SK-N-SH treated with all-trans-retinoic acid at 6 μM for 48 hours (cell line): ENCODE data around the gene FAT4.

Experiments used
- ARNTL ChIP-seq: fragments of 450-650 bp; formaldehyde crosslinking; IDR thresholded peaks from 2 replicates; pipeline ENCODE4 v1.5.0; 2020; ENCODE audit warnings: low read depth, mild to moderate bottlenecking, moderate library complexity, borderline replicate concordance
- GLIS3 ChIP-seq: fragments of 250-450 bp; sonication (Bioruptor Pico); IDR thresholded peaks from 2 replicates; pipeline ENCODE4 v1.5.0; 2020; ENCODE audit warnings: mild to moderate bottlenecking, moderate library complexity
- RARB ChIP-seq: fragments of 250-450 bp; sonication (Bioruptor Pico); IDR thresholded peaks from 2 replicates; pipeline ENCODE4 v1.8.0; 2021; ENCODE audit warnings: mild to moderate bottlenecking, moderate library complexity
- TCF4 ChIP-seq: fragments of 250-450 bp; sonication (Bioruptor Pico); IDR thresholded peaks from 2 replicates; pipeline ENCODE4 v1.8.0; 2021; ENCODE audit warnings: mild to moderate bottlenecking, moderate library complexity, borderline replicate concordance
- TOX ChIP-seq: fragments of 250-450 bp; sonication (Bioruptor Pico); IDR thresholded peaks from 2 replicates; pipeline ENCODE4 v1.8.0; 2021; ENCODE audit warnings: mild to moderate bottlenecking, moderate library complexity, borderline replicate concordance
- ZFP3 ChIP-seq: fragments of 250-450 bp; sonication (Bioruptor Pico); IDR thresholded peaks from 2 replicates; pipeline ENCODE4 v1.5.0; 2020; ENCODE audit warnings: mild to moderate bottlenecking, moderate library complexity
- TF ChIP-seq, protein P1 (sequence below): fragments of 250-450 bp; sonication (Bioruptor Pico); IDR thresholded peaks from 2 replicates; pipeline ENCODE4 v1.8.0; 2021; ENCODE audit warnings: low read depth, mild to moderate bottlenecking, moderate library complexity, borderline replicate concordance

DNA sequence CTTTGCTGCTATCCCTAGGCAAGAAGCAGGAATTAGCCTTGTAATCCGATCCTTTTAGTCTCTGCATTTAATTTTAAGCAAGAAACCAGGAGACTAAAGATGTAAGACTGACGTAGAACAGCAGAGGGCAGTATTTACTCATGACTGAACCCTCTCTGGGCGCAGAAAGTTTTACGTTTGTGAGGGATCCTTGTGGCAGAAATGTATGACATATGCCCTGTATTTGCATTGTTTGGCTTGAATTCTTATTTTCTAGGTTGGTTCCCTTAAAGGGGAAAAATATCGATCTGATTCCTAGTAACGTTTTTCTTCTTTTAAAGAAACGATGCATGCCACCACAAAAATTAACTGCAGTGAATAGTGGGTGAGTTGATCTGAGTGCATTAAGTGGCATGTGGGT lies 1.3 kb upstream of the FAT4 start:
- TF ChIP-seq ZFP3 (no peak), GLIS3 (CRISPR knock-in tag) (no peak), RARB (CRISPR knock-in tag) (no peak), ARNTL (no peak), TOX (CRISPR knock-in tag) (no peak), TCF4 (CRISPR knock-in tag) (no peak)
- TF ChIP-seq, protein P1, sequence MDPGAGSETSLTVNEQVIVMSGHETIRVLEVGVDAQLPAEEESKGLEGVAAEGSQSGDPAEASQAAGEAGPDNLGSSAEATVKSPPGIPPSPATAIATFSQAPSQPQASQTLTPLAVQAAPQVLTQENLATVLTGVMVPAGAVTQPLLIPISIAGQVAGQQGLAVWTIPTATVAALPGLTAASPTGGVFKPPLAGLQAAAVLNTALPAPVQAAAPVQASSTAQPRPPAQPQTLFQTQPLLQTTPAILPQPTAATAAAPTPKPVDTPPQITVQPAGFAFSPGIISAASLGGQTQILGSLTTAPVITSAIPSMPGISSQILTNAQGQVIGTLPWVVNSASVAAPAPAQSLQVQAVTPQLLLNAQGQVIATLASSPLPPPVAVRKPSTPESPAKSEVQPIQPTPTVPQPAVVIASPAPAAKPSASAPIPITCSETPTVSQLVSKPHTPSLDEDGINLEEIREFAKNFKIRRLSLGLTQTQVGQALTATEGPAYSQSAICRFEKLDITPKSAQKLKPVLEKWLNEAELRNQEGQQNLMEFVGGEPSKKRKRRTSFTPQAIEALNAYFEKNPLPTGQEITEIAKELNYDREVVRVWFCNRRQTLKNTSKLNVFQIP = no peak
